CD4-positive, alpha-beta T cell treated with Interleukin-4 for 1 hour (primary cell): ENCODE results near the gene NSG2.
"Not testable (repeated sequence)": the region's sequence is repeated elsewhere in the genome, so short reads cannot be mapped to it uniquely, and the experiment has no call there.

Experiments used
- DNase-seq, 2 donors: peaks; one replicate each; pipeline ENCODE4 v3.0.0-alpha.2; 2020 to 2022

The NSG2 gene

GRCh38 chr5:174045470-174046025, at the start of gene NSG2:
NSG2 (plus strand) TSS chr5:174045706; CDS start chr5:174046756, 1,050 bp downstream.
- DNase-seq: no peak

GRCh38 chr5:173997331-173997730, 48.2 kb upstream of the NSG2 start:
- no peak for DNase-seq

- DNase-seq: no peak
These were observed 47.0 kb upstream of the NSG2 start for GRCh38 chr5:173998531-173998930.

- no peak for DNase-seq
These were observed 45.4 kb upstream of the NSG2 start for GRCh38 chr5:174000076-174000475.

GRCh38 chr5:174003795-174004194, 41.7 kb upstream of the NSG2 start:
- DNase-seq: no peak

GRCh38 chr5:174008922-174009321, 36.6 kb upstream of the NSG2 start:
- no peak for DNase-seq

GRCh38 chr5:174010365-174010764, 35.1 kb upstream of the NSG2 start:
- no peak for DNase-seq

- DNase-seq: no peak
These were observed 34.1 kb upstream of the NSG2 start for GRCh38 chr5:174011441-174011840.

- DNase-seq: not testable (repeated sequence)
These were observed 25.2 kb upstream of the NSG2 start for GRCh38 chr5:174020069-174020927.

- DNase-seq: no peak
These were observed 24.6 kb upstream of the NSG2 start for GRCh38 chr5:174020928-174021304.

GRCh38 chr5:174022384-174023095, 23.0 kb upstream of the NSG2 start:
- DNase-seq: no peak

- no peak for DNase-seq
These were observed 15.2 kb upstream of the NSG2 start for GRCh38 chr5:174030286-174030685.

GRCh38 chr5:174044466-174045254, 846 bp upstream of the NSG2 start:
- DNase-seq: no peak

GRCh38 chr5:174046558-174046957, 1.1 kb downstream of the NSG2 start:
- no peak for DNase-seq

- no peak for DNase-seq
These were observed 2.1 kb downstream of the NSG2 start for GRCh38 chr5:174047472-174048099.

GRCh38 chr5:174052636-174053035, 7.1 kb downstream of the NSG2 start:
- no peak for DNase-seq

- DNase-seq: no peak
These were observed 8.4 kb downstream of the NSG2 start for GRCh38 chr5:174053905-174054304.

GRCh38 chr5:174056064-174056847, 10.8 kb downstream of the NSG2 start:
- no peak for DNase-seq

- DNase-seq: no peak
These were observed 11.7 kb downstream of the NSG2 start for GRCh38 chr5:174057206-174057605.

GRCh38 chr5:174058433-174059122, 13.1 kb downstream of the NSG2 start:
- no peak for DNase-seq

- DNase-seq: no peak
These were observed 13.7 kb downstream of the NSG2 start for GRCh38 chr5:174059247-174059646.
